ENCODE results near the gene TMEM86A. TPM values are rescaled to one million over a fixed set of nuclear protein-coding genes. Genes with fewer than 3 reads are reported as not detected.

The TMEM86A gene
- total and polyA plus RNA-seq, 2 of the 4 experiments (the other 2 are of a cell fraction) = 0.31 to 0.36 TPM

DNA sequence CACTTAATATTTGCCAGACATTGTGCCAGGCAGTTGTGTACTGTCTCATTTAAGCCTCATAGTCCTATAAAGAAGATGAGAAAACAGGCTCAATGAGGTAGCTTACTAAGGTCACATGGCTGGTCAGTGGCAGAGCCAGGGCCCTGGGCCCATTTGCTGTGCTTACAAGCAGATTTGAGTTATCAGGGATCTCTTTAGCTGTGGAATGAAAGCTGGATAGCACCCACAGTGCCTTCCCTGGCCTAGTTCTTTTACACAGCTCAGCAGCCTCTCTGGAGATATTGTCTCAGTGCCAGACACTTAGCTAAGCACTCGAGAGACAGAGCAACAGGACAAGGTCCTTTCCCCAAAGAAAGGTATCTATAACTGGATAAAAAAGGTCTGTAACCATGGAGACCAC is 6.1 kb downstream of the TMEM86A start:
- POLR2A ChIA-PET (ENCODE audit: unreplicated experiment) = no interaction called here

More for the DNA sequence above, 6.1 kb downstream of the TMEM86A start:
- Histone ChIP-seq H2BK20ac (ENCODE audit: low read depth, low read length) (no peak overlapping the region), H3K18ac (ENCODE audit: low read depth, low read length) (no peak overlapping the region), H3K9ac (ENCODE audit: low read depth, low read length) (no peak overlapping the region), H3K4me3 (ENCODE audit: insufficient read depth, low read depth, low read length) (no peak overlapping the region), H3K23ac (ENCODE audit: low read depth, low read length) (no peak overlapping the region), H3K4me2 (ENCODE audit: low read depth, low read length) (no peak overlapping the region), H3K36me3 (ENCODE audit: control insufficient read depth, insufficient read depth, low read length) (no peaks in the 10 kb centered on the region), H2AK5ac (ENCODE audit: low read depth, low read length) (no peak overlapping the region), H3K9me1 (ENCODE audit: insufficient read depth, low read length) (0 out of 2 replicates have a peak, but pooled peaks cover 2% of the 10 kb centered on the region), H4K8ac (ENCODE audit: low read depth in 2 of 2, low read length in 2 of 2) (no peak overlapping the region), H2AFZ (replicated peaks; ENCODE audit: low read length, poor library complexity) (no peak overlapping the region), H3K56ac (ENCODE audit: extremely low read depth, insufficient read depth, low read length) (no peak overlapping the region), H3K14ac (replicated peaks; ENCODE audit: low read depth, low read length) (no peak overlapping the region), H2BK15ac (ENCODE audit: low read depth, low read length) (no peak overlapping the region), H2BK5ac (ENCODE audit: low read depth, low read length, poor library complexity, severe bottlenecking) (no peak overlapping the region), H3K4ac (ENCODE audit: low read depth, low read length) (no peak overlapping the region), H3K27me3 (ENCODE audit: control insufficient read depth, insufficient read depth, low read length) (peaks cover 48% of the 10 kb centered on the region), H4K5ac (ENCODE audit: low read depth, low read length) (no peak overlapping the region), H4K91ac (ENCODE audit: insufficient read depth, low read depth, low read length) (no peak overlapping the region), H3K4me1 (ENCODE audit: control insufficient read depth, insufficient read depth, low read length) (peaks cover 2% of the 10 kb centered on the region; the same call in 1 of the 2 replicates), H3K79me1 (ENCODE audit: low read depth in 1 of 2, low read length in 2 of 2) (no peaks in the 10 kb centered on the region), H2BK120ac (ENCODE audit: low read depth, low read length) (no peak overlapping the region), H4K20me1 (ENCODE audit: insufficient read depth, low read length) (no peaks in the 10 kb centered on the region), H2AK9ac (replicated peaks; ENCODE audit: low read depth, low read length, poor library complexity) (no peak overlapping the region), H3K27ac (ENCODE audit: insufficient read depth, low read length) (no peak overlapping the region), H3K9me3 (ENCODE audit: control insufficient read depth, insufficient read depth, low read length) (0 out of 2 replicates have a peak, but pooled peaks cover 2% of the 10 kb centered on the region)
- intact Hi-C loops (cut with micrococcal nuclease) (no loop called here), dilution Hi-C loops (cut with HindIII; ENCODE audit: low sequenced_read_pairs, unreplicated experiment) (no loop called here), in situ Hi-C loops (cut with MboI; ENCODE audit: low sequenced_read_pairs) (no loop called here)
- DNase-seq (no peak), ATAC-seq (ENCODE audit: low read depth) (no peak)
- TF ChIP-seq RAD21 (IDR thresholded peaks at IDR 0.05; ENCODE audit: low read length) = no peak
- TF ChIP-seq SMC3 (IDR thresholded peaks at IDR 0.05; ENCODE audit: low read depth, low read length) = no peak
- no peak for TF ChIP-seq CEBPB (IDR thresholded peaks at IDR 0.05; ENCODE audit: low read depth, low read length)
- CTCF ChIA-PET = no interaction called here
- no CpG with 5 or more reads among the region's 1 CpG for WGBS, 2 experiments (ENCODE audit: extremely low coverage in 2 of 2, insufficient read length in 1 of 2)
- no TSS peak for BruUV-seq (replicated peaks)

Measured in IMR-90 (cell line).